GM23338 (cell line): ENCODE measurements around the gene TSPAN5. TPM values are rescaled to one million over a fixed set of nuclear protein-coding genes. Genes with fewer than 3 reads are reported as not detected.

Source experiments
- ATAC-seq: fragments of 200-7000 bp; cut with Tn5 transposase; 3 replicates; pipeline ENCODE4 v1.9.1; 2020
- DNase-seq: peaks from one replicate; pipeline ENCODE4 v3.0.0-alpha.2; 2015; ENCODE audit warnings: low spot score
- H2AFZ ChIP-seq: fragments of 200-600 bp; sonication (generic); 2 replicates; pipeline ENCODE4 v1.8.0; 2016; ENCODE audit warnings: antibody characterized with exemption, mild to moderate bottlenecking, moderate library complexity
- H3F3A ChIP-seq: fragments of 200-600 bp; sonication (generic); replicated peaks from 2 replicates; pipeline ENCODE4 v1.8.0; 2017; ENCODE audit warnings: antibody characterized with exemption, mixed run types, low read depth
- H3K27ac ChIP-seq: fragments of 200-600 bp; sonication (generic); 2 replicates; pipeline ENCODE4 v1.6.1; 2016; ENCODE audit warnings: low read depth
- H3K27me3 ChIP-seq: fragments of 200-600 bp; sonication (generic); 2 replicates; pipeline ENCODE4 v1.8.0; 2016; ENCODE audit warnings: mild to moderate bottlenecking, mixed run types, moderate library complexity; ENCODE audit not compliant: insufficient read depth
- H3K36me3 ChIP-seq: fragments of 200-600 bp; sonication (generic); 2 replicates; pipeline ENCODE4 v1.8.0; 2016; ENCODE audit warnings: mild to moderate bottlenecking; ENCODE audit not compliant: insufficient read depth
- H3K4me1 ChIP-seq: fragments of 200-600 bp; sonication (generic); 2 replicates; pipeline ENCODE4 v1.8.0; 2016; ENCODE audit warnings: mild to moderate bottlenecking, moderate library complexity; ENCODE audit not compliant: insufficient read depth
- H3K4me2 ChIP-seq: fragments of 200-600 bp; sonication (generic); 2 replicates; pipeline ENCODE4 v1.7.1; 2017; ENCODE audit warnings: mixed run types
- H3K4me3 ChIP-seq: fragments of 200-600 bp; sonication (generic); 2 replicates; pipeline ENCODE4 v1.6.1; 2016; ENCODE audit warnings: mixed run types
- H3K79me2 ChIP-seq: fragments of 200-600 bp; sonication (generic); replicated peaks from 2 replicates; pipeline ENCODE4 v1.8.0; 2017; ENCODE audit warnings: mild to moderate bottlenecking; ENCODE audit not compliant: insufficient read depth
- H3K9me2 ChIP-seq: fragments of 200-600 bp; sonication (generic); 2 replicates; pipeline ENCODE4 v1.8.0; 2017; ENCODE audit not compliant: insufficient read depth
- H4K20me1 ChIP-seq: fragments of 200-600 bp; sonication (generic); replicated peaks from 2 replicates; pipeline ENCODE4 v1.8.0; 2017; ENCODE audit warnings: mild to moderate bottlenecking; ENCODE audit not compliant: insufficient read depth
- H3K27ac Mint-ChIP-seq: 2 replicates; pipeline ENCODE4 v1.8.0; 2020; ENCODE audit warnings: inconsistent platforms, mild to moderate bottlenecking, moderate library complexity, mixed read lengths
- H3K27me3 Mint-ChIP-seq: 3 replicates; pipeline ENCODE4 v1.8.0; 2022; ENCODE audit warnings: low read depth, mild to moderate bottlenecking, moderate library complexity, mixed read lengths, inconsistent platforms; ENCODE audit not compliant: insufficient read depth, poor library complexity
- H3K36me3 Mint-ChIP-seq: 3 replicates; pipeline ENCODE4 v1.8.0; 2021; ENCODE audit warnings: low read depth, mild to moderate bottlenecking, inconsistent platforms, moderate library complexity, mixed read lengths
- H3K4me1 Mint-ChIP-seq: 3 replicates; pipeline ENCODE4 v1.8.0; 2020; ENCODE audit warnings: mild to moderate bottlenecking, inconsistent platforms, mixed read lengths
- H3K4me3 Mint-ChIP-seq: 3 replicates; pipeline ENCODE4 v1.8.0; 2021; ENCODE audit warnings: moderate library complexity, mild to moderate bottlenecking, inconsistent platforms, mixed read lengths
- H3K9me3 Mint-ChIP-seq: 3 replicates; pipeline ENCODE4 v1.8.0; 2020; ENCODE audit warnings: moderate library complexity, mild to moderate bottlenecking, inconsistent platforms, mixed read lengths
- CREB1 ChIP-seq: fragments of 250-450 bp; sonication (Bioruptor Pico); IDR thresholded peaks from 2 replicates; pipeline ENCODE4 v1.5.0; 2020; ENCODE audit warnings: low read depth, mild to moderate bottlenecking, moderate library complexity
- EZH2 ChIP-seq: fragments of 200-600 bp; sonication (generic); IDR thresholded peaks from one replicate; pipeline ENCODE4 v1.8.0; 2017; ENCODE audit warnings: antibody characterized with exemption, mild to moderate bottlenecking, low read depth; ENCODE audit not compliant: unreplicated experiment
- EZH2phosphoT487 ChIP-seq: fragments of 200-600 bp; sonication (generic); IDR thresholded peaks from one replicate; pipeline ENCODE4 v1.8.1; 2018; ENCODE audit warnings: antibody characterized with exemption; ENCODE audit not compliant: unreplicated experiment
- JUNB ChIP-seq: IDR thresholded peaks from one replicate; pipeline ENCODE4 v1.6.1; 2016; ENCODE audit warnings: antibody characterized with exemption; ENCODE audit not compliant: unreplicated experiment
- NANOG ChIP-seq: IDR thresholded peaks from 2 replicates; pipeline ENCODE4 v1.6.1; 2016; ENCODE audit warnings: antibody characterized with exemption, borderline replicate concordance
- POLR2AphosphoS5 ChIP-seq: IDR thresholded peaks from 2 replicates; pipeline ENCODE4 v1.6.1; 2016; ENCODE audit warnings: antibody characterized with exemption, low read depth
- STAT1 ChIP-seq: IDR thresholded peaks from one replicate; pipeline ENCODE4 v1.6.1; 2016; ENCODE audit warnings: antibody characterized with exemption; ENCODE audit not compliant: unreplicated experiment
- ZNF114 ChIP-seq: fragments of 250-450 bp; sonication (Bioruptor Pico); IDR thresholded peaks from 2 replicates; pipeline ENCODE4 v1.5.0; 2020; ENCODE audit warnings: mild to moderate bottlenecking, moderate library complexity
- ZNF331 ChIP-seq: fragments of 250-450 bp; sonication (Bioruptor Pico); IDR thresholded peaks from 2 replicates; pipeline ENCODE4 v1.5.0; 2020; ENCODE audit warnings: low read depth, mild to moderate bottlenecking, moderate library complexity
- ZNF462 ChIP-seq: fragments of 250-450 bp; sonication (Bioruptor Pico); IDR thresholded peaks from 2 replicates; pipeline ENCODE4 v1.5.0; 2020; ENCODE audit warnings: mild to moderate bottlenecking, moderate library complexity
- polyA plus RNA-seq: library from polyadenylated mRNA; unstranded; fragments of >200 nt; fragmentation: Nextera tagmentation; extraction: Ambion mirVana; gene quantifications from 2 replicates; pipeline ENCODE4 v1.2.1, GENCODE V29; 2016
- total RNA-seq: library from RNA; depleted of rRNA; stranded (reverse); fragments of >200 nt; shearing (Covaris generic); gene quantifications from 2 replicates; pipeline ENCODE4 v1.2.3, GENCODE V29; 2014
- TF ChIP-seq, protein P1 (sequence below), 2 experiments: fragments of 200-600 bp in 1 of 2; sonication (generic) in 1 of 2; conservative IDR thresholded peaks; 2 replicates each; pipeline versions ENCODE4 v1.5.1 to v1.6.1; 2016 to 2017; ENCODE audit warnings: antibody characterized with exemption in 2 of 2, low read depth in 2 of 2, mild to moderate bottlenecking in 2 of 2, moderate library complexity in 1 of 2
- TF ChIP-seq, protein P2 (sequence below): IDR thresholded peaks from one replicate; pipeline ENCODE4 v1.6.1; 2018; ENCODE audit warnings: antibody characterized with exemption; ENCODE audit not compliant: unreplicated experiment
- TF ChIP-seq, protein P3 (sequence below): IDR thresholded peaks from 2 replicates; pipeline ENCODE4 v1.6.1; 2016; ENCODE audit warnings: antibody characterized with exemption

Gene TSPAN5
- total and polyA plus RNA-seq, 2 experiments from 2014 or later = 18.6 to 21.5 TPM

GRCh38 chr4:98642991-98643426, 15.4 kb downstream of the TSPAN5 start:
- Mint-ChIP-seq H3K36me3 (no peaks in the 10 kb centered on the region), H3K4me1 (peaks cover 37% of the 10 kb centered on the region), H3K4me3 (no peak overlapping the region), H3K27me3 (peaks cover under 1% of the 10 kb centered on the region), H3K27ac (no peak overlapping the region), H3K9me3 (no peaks in the 10 kb centered on the region)
- no peak for TF ChIP-seq EZH2phosphoT487
- TF ChIP-seq NANOG = no peak
- TF ChIP-seq STAT1 = no peak
- TF ChIP-seq, protein P1, sequence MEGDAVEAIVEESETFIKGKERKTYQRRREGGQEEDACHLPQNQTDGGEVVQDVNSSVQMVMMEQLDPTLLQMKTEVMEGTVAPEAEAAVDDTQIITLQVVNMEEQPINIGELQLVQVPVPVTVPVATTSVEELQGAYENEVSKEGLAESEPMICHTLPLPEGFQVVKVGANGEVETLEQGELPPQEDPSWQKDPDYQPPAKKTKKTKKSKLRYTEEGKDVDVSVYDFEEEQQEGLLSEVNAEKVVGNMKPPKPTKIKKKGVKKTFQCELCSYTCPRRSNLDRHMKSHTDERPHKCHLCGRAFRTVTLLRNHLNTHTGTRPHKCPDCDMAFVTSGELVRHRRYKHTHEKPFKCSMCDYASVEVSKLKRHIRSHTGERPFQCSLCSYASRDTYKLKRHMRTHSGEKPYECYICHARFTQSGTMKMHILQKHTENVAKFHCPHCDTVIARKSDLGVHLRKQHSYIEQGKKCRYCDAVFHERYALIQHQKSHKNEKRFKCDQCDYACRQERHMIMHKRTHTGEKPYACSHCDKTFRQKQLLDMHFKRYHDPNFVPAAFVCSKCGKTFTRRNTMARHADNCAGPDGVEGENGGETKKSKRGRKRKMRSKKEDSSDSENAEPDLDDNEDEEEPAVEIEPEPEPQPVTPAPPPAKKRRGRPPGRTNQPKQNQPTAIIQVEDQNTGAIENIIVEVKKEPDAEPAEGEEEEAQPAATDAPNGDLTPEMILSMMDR (conservative IDR thresholded peaks at IDR 0.05; ENCODE audit: low read depth in 2 of 2) = no peak
- TF ChIP-seq, protein P2, sequence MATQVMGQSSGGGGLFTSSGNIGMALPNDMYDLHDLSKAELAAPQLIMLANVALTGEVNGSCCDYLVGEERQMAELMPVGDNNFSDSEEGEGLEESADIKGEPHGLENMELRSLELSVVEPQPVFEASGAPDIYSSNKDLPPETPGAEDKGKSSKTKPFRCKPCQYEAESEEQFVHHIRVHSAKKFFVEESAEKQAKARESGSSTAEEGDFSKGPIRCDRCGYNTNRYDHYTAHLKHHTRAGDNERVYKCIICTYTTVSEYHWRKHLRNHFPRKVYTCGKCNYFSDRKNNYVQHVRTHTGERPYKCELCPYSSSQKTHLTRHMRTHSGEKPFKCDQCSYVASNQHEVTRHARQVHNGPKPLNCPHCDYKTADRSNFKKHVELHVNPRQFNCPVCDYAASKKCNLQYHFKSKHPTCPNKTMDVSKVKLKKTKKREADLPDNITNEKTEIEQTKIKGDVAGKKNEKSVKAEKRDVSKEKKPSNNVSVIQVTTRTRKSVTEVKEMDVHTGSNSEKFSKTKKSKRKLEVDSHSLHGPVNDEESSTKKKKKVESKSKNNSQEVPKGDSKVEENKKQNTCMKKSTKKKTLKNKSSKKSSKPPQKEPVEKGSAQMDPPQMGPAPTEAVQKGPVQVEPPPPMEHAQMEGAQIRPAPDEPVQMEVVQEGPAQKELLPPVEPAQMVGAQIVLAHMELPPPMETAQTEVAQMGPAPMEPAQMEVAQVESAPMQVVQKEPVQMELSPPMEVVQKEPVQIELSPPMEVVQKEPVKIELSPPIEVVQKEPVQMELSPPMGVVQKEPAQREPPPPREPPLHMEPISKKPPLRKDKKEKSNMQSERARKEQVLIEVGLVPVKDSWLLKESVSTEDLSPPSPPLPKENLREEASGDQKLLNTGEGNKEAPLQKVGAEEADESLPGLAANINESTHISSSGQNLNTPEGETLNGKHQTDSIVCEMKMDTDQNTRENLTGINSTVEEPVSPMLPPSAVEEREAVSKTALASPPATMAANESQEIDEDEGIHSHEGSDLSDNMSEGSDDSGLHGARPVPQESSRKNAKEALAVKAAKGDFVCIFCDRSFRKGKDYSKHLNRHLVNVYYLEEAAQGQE = no peak
- TF ChIP-seq ZNF462 (CRISPR knock-in tag) = no peak
- no peak for TF ChIP-seq CREB1 (CRISPR knock-in tag)
- TF ChIP-seq EZH2 = no peak
- TF ChIP-seq, protein P3, sequence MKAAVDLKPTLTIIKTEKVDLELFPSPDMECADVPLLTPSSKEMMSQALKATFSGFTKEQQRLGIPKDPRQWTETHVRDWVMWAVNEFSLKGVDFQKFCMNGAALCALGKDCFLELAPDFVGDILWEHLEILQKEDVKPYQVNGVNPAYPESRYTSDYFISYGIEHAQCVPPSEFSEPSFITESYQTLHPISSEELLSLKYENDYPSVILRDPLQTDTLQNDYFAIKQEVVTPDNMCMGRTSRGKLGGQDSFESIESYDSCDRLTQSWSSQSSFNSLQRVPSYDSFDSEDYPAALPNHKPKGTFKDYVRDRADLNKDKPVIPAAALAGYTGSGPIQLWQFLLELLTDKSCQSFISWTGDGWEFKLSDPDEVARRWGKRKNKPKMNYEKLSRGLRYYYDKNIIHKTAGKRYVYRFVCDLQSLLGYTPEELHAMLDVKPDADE = no peak
- no peak for TF ChIP-seq JUNB
- no peak for TF ChIP-seq POLR2AphosphoS5
- TF ChIP-seq ZNF114 (CRISPR knock-in tag) = no peak
- TF ChIP-seq ZNF331 (CRISPR knock-in tag) = no peak
- Histone ChIP-seq H3F3A (no peaks in the 10 kb centered on the region), H3K4me1 (peaks cover 28% of the 10 kb centered on the region), H3K4me3 (no peak overlapping the region), H3K27ac (no peak overlapping the region), H3K9me2 (0 out of 2 replicates have a peak, but pooled peaks cover 2% of the 10 kb centered on the region), H3K27me3 (no peaks in the 10 kb centered on the region), H2AFZ (no peak overlapping the region), H3K36me3 (no peaks in the 10 kb centered on the region), H3K4me2 (no peak overlapping the region), H3K79me2 (peaks cover 67% of the 10 kb centered on the region), H4K20me1 (no peaks in the 10 kb centered on the region)
- ATAC-seq = no peak
- DNase-seq = no peak
